ENCODE data around the gene GTSE1.

Gene GTSE1

GRCh38 chr22:46368871-46369715 lies 72.4 kb downstream of the GTSE1 start:
- TF ChIP-seq, protein P1, sequence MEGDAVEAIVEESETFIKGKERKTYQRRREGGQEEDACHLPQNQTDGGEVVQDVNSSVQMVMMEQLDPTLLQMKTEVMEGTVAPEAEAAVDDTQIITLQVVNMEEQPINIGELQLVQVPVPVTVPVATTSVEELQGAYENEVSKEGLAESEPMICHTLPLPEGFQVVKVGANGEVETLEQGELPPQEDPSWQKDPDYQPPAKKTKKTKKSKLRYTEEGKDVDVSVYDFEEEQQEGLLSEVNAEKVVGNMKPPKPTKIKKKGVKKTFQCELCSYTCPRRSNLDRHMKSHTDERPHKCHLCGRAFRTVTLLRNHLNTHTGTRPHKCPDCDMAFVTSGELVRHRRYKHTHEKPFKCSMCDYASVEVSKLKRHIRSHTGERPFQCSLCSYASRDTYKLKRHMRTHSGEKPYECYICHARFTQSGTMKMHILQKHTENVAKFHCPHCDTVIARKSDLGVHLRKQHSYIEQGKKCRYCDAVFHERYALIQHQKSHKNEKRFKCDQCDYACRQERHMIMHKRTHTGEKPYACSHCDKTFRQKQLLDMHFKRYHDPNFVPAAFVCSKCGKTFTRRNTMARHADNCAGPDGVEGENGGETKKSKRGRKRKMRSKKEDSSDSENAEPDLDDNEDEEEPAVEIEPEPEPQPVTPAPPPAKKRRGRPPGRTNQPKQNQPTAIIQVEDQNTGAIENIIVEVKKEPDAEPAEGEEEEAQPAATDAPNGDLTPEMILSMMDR (IDR thresholded peaks at IDR 0.05): no peak
- no peak for TF ChIP-seq ZFX (IDR thresholded peaks at IDR 0.05; ENCODE audit: borderline replicate concordance)
- H3K27ac ChIP-seq: no peak overlapping the region

DNA sequence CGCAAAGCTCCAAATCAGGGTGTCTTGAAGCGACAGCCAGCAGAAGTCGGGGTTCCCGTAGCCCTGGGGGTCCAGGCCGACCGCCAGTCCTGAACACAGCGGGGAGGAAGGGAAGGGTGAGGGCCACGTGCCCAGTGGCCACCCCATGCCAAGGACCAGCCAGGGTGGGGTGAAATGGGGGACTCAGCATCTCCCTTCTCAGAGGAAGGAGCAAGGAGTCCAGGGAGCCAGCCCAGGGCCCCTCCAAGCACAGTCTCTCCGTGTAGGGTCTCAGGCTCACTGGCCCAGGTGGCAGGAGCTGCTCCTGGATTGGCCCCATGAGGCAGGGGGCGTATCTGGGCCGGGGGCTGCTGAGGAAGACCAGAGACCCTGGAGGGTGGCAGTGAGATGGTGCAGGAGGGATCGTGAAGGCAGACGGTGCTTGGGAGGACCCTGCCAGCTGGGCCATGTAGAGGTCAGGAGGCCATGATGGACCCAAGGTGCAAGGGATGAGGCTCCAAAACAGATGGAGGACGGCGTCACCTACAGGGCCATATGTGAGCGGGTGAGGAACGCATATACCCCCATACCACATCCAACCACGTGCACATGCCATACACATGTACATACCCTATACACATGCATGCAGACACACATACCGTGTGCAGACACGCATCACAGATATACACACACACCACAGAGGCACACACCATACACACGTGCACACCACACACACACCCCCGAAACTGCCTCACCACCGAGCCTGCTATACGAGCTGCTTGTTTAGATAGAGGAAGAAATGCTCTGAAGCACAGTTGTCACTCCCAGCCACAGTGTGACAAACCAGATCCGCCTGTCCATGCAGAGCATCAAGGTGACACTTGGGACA lies 73.3 kb downstream of the GTSE1 start:
- no peak for TF ChIP-seq ZFX (IDR thresholded peaks at IDR 0.05; ENCODE audit: borderline replicate concordance)
- TF ChIP-seq, protein P1 (IDR thresholded peaks at IDR 0.05): no peak
- H3K27ac ChIP-seq: peak overlapping the region; percentile 61

DNA sequence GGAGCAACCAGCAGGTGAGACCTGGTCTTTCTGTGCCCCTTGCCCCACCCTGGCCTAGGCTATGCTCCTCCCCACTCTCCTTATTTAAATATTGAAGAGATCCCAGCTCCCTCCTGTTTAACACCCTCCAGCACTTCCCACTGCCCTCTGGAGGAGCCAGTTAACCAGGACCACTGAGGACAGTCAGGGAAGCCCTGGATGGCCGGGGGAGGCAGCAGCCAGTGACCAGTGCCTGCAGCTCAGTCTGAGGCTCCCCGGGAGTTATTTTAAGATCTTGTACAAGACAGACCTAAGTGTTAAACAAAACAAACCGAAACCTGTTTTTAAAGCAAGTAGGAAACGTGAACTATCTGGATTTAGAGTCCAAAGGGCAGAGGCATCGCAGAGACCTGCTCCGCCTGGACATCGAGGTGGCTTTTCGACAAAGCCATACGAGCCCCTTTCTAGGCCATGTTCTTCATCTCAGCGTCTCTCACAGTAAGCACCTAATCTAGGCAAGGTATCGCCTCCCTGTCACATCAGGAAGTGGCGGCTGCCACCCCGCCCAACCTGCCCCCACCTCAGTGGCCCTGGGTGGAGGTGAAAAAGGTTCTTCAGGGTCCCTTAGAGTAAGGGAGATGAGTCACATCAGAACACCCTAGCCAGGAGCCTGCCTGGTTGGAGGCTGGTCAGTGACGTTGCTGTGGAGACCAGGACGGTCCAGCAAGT lies 74.1 kb downstream of the GTSE1 start:
- peak overlapping the region; percentile 61 for H3K27ac ChIP-seq
- TF ChIP-seq, protein P1 (IDR thresholded peaks at IDR 0.05): peak; percentile 8; the same call in 1 of the 2 replicates
- TF ChIP-seq ZFX (IDR thresholded peaks at IDR 0.05; ENCODE audit: borderline replicate concordance): no peak

DNA sequence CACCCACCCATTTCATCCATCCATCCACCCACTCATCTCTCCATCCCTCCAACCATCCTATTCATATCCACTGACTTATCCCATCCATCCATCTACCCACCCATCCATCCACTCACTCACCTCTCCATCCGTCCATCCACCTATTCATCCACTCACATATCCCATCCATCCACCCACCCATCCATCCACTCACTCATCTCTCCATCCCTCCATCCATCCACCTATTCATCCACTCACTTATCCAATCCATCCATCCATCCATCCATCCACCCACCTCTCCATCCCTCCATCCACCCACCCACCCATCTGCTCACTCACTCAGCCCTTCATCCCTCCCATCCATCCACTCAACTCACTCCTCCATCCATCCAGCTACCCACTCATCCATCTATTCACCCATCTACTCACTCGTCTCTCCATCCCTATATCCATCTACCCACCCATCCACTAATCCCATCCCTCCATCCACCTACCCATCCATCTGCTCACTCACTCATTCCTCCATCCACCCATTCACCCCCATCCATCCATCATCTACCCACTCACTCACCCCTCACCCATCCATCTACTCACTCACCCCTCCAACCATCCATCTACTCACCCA lies 75.1 kb downstream of the GTSE1 start:
- TF ChIP-seq, protein P1 (IDR thresholded peaks at IDR 0.05): no peak
- TF ChIP-seq ZFX (IDR thresholded peaks at IDR 0.05; ENCODE audit: borderline replicate concordance): no peak

DNA sequence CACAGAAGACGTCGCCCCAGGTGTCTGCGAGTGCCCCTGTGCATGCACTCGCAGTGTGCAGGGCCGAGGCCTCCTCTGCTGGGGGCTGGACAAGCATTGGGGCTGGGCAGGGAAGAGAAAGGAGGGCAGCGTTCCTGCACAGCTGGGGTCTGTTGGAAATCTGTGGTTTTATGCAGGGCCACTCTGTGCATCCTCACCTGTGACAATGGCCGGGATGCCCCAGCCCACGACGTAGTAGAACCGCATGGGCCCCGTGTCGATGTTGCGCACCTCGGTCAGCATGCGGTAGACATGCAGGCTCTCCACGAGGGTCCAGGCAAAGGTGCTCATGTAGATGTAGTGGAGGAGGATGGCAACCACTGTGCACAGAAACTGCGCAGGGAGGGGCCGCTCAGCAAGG lies 76.0 kb downstream of the GTSE1 start:
- no peak for TF ChIP-seq ZFX (IDR thresholded peaks at IDR 0.05; ENCODE audit: borderline replicate concordance)
- TF ChIP-seq, protein P1 (IDR thresholded peaks at IDR 0.05): no peak
- no peak overlapping the region for H3K27ac ChIP-seq

More for the DNA sequence above, 75.1 kb downstream of the GTSE1 start:
- no peak overlapping the region for H3K27ac ChIP-seq

GRCh38 chr22:46373159-46373558 lies 76.5 kb downstream of the GTSE1 start:
- H3K27ac ChIP-seq: no peak overlapping the region
- TF ChIP-seq, protein P1 (IDR thresholded peaks at IDR 0.05): no peak
- no peak for TF ChIP-seq ZFX (IDR thresholded peaks at IDR 0.05; ENCODE audit: borderline replicate concordance)
